ENCODE data around the gene PAM. TPM values are rescaled to one million over a fixed set of nuclear protein-coding genes. Genes with fewer than 3 reads are reported as not detected.

The PAM gene
- total RNA-seq, 1 donor from 2014 or later: 227 TPM

- Histone ChIP-seq H3K4me3 (no peak overlapping the region), H3K27me3 (no peaks in the 10 kb centered on the region), H3K4me1 (peaks cover 10% of the 10 kb centered on the region), H3K27ac (no peak overlapping the region), H3K9me3 (no peaks in the 10 kb centered on the region), H3K36me3 (peaks cover 10% of the 10 kb centered on the region)
- no peak for DNase-seq
- no peak for ATAC-seq
- TF ChIP-seq, protein P1, sequence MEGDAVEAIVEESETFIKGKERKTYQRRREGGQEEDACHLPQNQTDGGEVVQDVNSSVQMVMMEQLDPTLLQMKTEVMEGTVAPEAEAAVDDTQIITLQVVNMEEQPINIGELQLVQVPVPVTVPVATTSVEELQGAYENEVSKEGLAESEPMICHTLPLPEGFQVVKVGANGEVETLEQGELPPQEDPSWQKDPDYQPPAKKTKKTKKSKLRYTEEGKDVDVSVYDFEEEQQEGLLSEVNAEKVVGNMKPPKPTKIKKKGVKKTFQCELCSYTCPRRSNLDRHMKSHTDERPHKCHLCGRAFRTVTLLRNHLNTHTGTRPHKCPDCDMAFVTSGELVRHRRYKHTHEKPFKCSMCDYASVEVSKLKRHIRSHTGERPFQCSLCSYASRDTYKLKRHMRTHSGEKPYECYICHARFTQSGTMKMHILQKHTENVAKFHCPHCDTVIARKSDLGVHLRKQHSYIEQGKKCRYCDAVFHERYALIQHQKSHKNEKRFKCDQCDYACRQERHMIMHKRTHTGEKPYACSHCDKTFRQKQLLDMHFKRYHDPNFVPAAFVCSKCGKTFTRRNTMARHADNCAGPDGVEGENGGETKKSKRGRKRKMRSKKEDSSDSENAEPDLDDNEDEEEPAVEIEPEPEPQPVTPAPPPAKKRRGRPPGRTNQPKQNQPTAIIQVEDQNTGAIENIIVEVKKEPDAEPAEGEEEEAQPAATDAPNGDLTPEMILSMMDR (IDR thresholded peaks at IDR 0.05): no peak
- intact Hi-C loops (cut with DNase I): no loop called here
Observed at GRCh38 chr5:102911973-102912372, 156.9 kb downstream of the PAM start.

DNA sequence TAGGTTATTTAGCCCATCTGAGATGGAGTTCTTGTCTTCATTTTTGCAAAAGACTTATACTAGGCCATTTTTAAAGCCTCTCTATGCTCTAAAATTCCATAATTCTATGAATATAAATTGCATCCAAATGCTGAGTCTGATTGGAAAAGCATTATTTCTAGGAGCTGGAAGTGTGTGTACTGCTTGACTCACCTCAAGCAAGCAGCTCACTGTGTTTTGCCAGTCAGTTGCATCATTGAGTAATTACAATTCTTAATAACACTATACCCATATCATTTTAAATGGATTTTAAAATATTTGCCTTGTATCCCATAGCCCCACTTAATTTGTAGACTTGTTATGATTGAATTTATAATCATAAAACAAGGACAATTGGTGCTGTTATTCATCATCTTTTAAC, 161.0 kb downstream of the PAM start:
- TF ChIP-seq, protein P1 (IDR thresholded peaks at IDR 0.05): no peak
- H3K4me3 ChIP-seq: no peak overlapping the region
- H3K4me1 ChIP-seq: peaks cover 10% of the 10 kb centered on the region
- H3K36me3 ChIP-seq: peaks cover 10% of the 10 kb centered on the region
- H3K27ac ChIP-seq: no peak overlapping the region
- H3K9me3 ChIP-seq: no peaks in the 10 kb centered on the region
- ATAC-seq (no peak), DNase-seq (no peak)
- no peaks in the 10 kb centered on the region for H3K27me3 ChIP-seq
- intact Hi-C loops (cut with DNase I): no loop called here

DNA sequence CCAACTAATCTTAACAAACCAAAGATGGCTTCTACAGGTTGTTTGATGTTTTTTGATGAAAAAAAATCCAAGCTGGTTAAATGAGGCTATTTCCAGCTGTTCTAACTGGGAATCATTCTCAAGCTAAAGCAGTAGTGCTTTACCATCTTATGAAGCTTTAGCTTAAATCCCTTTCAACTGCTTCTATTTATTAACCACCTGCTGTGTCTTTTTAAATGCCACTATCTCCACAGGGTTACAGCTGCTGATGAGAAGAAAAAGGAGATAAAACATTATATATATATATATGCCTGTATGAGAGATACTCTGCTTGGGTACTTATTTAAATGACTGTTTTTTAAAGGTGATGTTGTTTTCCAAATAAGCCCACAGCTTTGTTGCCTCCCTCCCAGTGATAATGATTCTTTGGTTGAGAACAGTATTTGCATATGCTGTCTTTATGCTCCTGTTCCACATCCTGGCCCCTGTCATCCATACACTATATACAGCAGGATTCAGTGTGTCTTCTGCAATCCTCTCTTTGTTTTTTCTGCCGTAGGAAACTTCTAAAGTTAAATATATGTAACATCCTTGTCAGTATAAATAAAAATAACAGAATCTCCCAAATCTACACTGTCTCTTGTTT, 164.0 kb downstream of the PAM start:
- Histone ChIP-seq H3K27ac (no peak overlapping the region), H3K4me3 (no peak overlapping the region), H3K27me3 (no peaks in the 10 kb centered on the region), H3K4me1 (no peaks in the 10 kb centered on the region), H3K9me3 (no peaks in the 10 kb centered on the region), H3K36me3 (peaks cover 10% of the 10 kb centered on the region)
- TF ChIP-seq, protein P1 (IDR thresholded peaks at IDR 0.05): no peak
- ATAC-seq (no peak), DNase-seq (no peak)
- intact Hi-C loops (cut with DNase I): no loop called here

- DNase-seq (no peak), ATAC-seq (no peak)
- Histone ChIP-seq H3K27me3 (no peaks in the 10 kb centered on the region), H3K36me3 (no peaks in the 10 kb centered on the region), H3K9me3 (no peaks in the 10 kb centered on the region), H3K4me3 (no peak overlapping the region), H3K4me1 (no peaks in the 10 kb centered on the region), H3K27ac (no peak overlapping the region)
- intact Hi-C loops (cut with DNase I): no loop called here
- TF ChIP-seq, protein P1 (IDR thresholded peaks at IDR 0.05): no peak
Observed at GRCh38 chr5:102920762-102921161, 165.7 kb downstream of the PAM start.

DNA sequence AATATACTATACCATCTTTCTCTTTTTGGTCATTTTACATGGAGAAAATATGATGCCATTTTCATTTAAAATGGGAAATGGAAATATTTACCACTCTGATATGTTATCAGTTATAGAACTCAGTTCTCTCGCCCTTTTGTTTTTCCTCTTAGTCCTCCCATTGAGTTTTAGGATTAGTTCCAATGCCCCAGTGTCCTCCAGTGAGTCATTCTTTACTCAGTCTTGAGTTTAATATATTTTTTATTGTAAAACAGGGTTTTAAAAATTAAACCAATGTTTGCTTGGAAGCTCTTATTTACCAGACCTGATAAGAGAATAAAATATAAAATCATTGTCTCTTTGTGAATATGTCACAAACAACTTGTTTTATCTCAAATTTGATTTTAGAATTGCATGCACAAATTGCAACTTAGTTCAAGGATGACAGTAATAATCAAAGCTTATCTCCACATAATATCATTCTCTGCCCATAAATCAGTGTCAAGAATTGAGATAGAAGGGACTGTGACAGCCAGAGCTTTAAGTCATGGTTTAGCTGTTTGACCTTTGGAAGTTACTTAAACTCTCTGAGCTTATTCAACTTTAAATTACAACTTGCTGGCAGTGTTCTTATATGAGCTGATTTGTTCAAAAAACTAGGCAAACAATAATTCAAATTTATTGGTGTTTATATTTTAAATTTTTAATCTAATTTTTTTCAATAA, 166.4 kb downstream of the PAM start:
- Histone ChIP-seq H3K27ac (no peak overlapping the region), H3K36me3 (peaks cover 6% of the 10 kb centered on the region), H3K9me3 (no peaks in the 10 kb centered on the region), H3K27me3 (no peaks in the 10 kb centered on the region), H3K4me1 (no peaks in the 10 kb centered on the region), H3K4me3 (no peak overlapping the region)
- ATAC-seq (no peak), DNase-seq (no peak)
- TF ChIP-seq, protein P1 (IDR thresholded peaks at IDR 0.05): no peak
- intact Hi-C loops (cut with DNase I): no loop called here

All from upper lobe of right lung (tissue), 1 donor.